ENCODE results near the gene C14orf93.

Gene C14orf93

DNA sequence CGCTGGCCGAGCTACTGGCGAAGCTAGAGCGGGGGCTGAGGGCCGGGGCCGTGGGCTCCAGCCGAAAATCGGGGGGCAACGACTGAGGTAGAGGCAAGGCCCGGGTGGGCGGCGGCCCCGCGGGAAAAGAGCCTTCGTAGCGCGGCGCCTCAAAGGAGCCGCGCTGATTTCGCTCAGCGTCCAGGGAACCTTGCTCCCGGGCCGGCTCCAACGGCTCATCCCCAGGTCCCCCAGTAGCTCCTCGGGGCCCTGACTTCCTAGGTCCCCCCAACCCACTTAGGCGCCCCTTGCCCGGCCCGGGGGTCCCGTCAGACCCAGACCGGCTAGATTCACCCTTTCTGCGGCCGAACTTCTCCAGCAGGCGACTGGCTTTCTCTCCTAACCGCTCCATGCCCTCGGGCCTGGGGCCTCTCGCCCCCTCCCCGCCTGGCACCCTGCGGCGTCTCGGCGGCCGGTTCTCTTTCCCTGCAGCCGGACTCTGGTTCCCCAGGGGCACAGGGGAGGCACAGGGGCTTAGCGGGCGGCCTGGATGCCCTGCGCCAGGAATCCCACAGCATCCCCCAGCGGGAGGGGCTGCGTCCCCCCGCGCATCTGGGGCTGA lies 28.0 kb downstream of the C14orf93 start:
- H3K4me3 ChIP-seq (replicated peaks in 1 of 2; ENCODE audit: low read depth in 2 of 2, low read length in 2 of 2) = peak overlapping the region; percentile 85 to 89
- peak in 1 of 2 donors; percentile 10 for DNase-seq (ENCODE audit: low read depth in 2 of 2)
- no peak for TF ChIP-seq CTCF (IDR thresholded peaks at IDR 0.05; ENCODE audit: low read depth, low read length)

DNA sequence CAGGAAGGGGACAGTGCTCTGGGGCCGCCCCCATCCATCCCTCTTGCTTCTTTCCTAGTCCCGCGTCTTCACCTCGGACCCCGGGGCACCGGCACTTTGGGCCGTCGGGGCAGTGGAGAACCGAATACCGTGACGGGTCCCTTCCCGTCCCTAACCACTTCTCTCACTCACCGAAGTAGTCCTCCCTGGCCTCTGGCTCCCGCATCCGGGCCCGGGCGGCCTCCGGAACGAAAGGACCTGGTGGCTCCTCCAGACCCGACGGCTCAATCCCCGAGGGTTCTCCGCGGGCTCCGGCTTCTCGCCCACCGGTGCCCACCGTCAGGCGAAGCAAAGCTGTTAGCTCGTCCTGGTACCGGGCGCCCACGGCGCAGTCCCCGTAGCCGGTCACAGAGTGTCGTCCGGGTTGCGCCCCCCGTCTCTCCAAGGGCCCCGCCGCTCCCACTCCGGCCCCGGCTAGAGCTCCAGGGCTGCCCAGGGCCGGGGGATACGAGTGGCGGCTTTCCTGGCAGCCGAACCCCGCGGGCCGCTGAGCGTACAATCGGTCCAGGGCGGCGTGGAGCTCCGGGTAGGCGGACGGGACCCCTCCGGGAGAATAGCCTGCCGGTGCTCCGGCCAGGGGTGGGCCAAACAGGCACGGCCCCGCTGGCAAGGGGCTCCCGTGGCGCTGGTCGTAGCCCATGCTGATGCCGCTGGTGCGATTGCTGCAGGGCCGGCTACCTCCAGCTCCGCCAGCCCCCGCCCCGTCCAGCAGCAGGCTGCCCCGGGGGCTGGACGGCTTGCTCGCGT lies 28.7 kb downstream of the C14orf93 start:
- peak in 1 of 2 donors; percentile 14 for DNase-seq (ENCODE audit: low read depth in 2 of 2)
- TF ChIP-seq CTCF (IDR thresholded peaks at IDR 0.05; ENCODE audit: low read depth, low read length) = no peak
- peak overlapping the region; percentile 85 to 89 for H3K4me3 ChIP-seq (replicated peaks in 1 of 2; ENCODE audit: low read depth in 2 of 2, low read length in 2 of 2)

DNA sequence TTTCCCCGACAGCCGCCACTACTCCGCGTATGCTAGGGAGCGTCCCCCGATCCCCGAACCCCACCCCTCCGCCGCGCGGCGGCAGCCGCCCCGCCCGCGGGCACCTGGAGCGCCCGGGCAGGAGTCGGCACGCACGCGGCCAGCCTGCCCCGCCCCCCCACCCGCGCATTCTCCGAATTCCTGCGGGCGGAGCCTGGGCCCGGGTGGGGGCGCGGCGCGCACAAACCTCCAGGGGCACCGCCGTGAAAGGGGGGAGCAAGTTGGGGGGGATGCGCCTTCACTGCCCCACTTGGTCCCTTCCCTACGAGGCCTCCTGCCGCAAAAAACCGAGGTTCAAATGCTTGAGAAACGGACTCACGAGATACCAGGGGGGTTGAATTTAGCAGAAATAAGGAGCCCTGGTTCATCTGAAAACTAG lies 29.3 kb downstream of the C14orf93 start:
- peak; percentile 34 to 56 for DNase-seq (ENCODE audit: low read depth in 2 of 2)
- no peak for TF ChIP-seq CTCF (IDR thresholded peaks at IDR 0.05; ENCODE audit: low read depth, low read length)
- peak overlapping the region; percentile 85 to 89 for H3K4me3 ChIP-seq (replicated peaks in 1 of 2; ENCODE audit: low read depth in 2 of 2, low read length in 2 of 2)

GRCh38 chr14:22979748-22980392 lies 30.1 kb downstream of the C14orf93 start:
- peak overlapping the region; percentile 50 to 85 for H3K4me3 ChIP-seq (replicated peaks in 1 of 2; ENCODE audit: low read depth in 2 of 2, low read length in 2 of 2)
- TF ChIP-seq CTCF (IDR thresholded peaks at IDR 0.05; ENCODE audit: low read depth, low read length) = no peak
- DNase-seq (ENCODE audit: low read depth in 2 of 2) = peak in 1 of 2 donors; percentile 12

DNA sequence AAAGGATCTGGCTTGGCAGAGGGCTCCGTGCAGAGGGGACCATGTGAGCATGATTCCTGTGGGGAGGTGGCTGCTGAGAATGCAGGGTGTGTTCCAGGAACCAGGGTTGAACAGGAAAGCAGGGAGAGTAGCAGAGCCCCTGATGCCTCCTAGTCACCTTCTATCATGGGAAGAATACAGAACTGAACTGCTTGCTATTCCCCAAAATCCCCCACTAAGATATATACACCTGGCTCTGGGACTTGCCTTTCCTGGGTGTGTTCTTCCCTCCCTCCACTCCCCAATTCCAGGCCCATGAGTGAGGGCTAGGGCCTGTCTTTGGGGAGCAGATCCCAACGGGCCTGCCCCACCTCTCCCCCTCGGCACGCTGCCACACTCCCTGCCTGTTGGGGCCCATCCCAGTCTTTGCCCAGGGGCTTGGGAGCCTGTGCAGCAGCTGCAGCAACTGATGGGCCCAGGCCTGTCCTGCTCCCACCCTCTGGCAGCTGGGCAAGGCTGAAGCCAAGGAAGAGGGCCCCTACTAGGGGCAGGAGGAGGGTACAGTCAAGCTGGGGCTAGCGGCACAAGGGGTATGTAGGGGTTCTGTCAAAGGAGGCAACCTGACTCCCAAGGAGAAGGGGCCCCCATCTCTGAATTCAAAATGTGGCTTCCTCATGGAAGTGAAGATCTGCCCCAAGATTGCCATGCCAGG lies 30.8 kb downstream of the C14orf93 start:
- no peak overlapping the region for H3K4me3 ChIP-seq (replicated peaks in 1 of 2; ENCODE audit: low read depth in 2 of 2, low read length in 2 of 2)
- TF ChIP-seq CTCF (IDR thresholded peaks at IDR 0.05; ENCODE audit: low read depth, low read length) = no peak
- no peak for DNase-seq (ENCODE audit: low read depth in 2 of 2)

DNA sequence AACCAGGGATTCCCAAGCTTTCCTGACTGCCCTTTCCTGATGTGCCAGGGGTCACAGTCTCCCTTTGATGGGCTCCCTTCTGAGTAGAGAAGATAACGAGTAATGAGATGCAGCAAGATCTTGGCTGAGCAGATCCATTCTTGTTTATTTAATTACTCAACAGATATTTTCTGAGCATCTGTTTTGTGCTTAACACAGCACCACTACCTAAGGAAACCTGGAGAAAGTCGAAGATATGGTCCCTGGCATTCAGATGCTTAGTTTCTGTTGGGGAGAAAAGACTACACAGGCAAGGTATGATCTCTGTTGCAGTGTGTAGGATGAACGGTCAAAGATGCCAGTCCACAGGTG lies 31.5 kb downstream of the C14orf93 start:
- DNase-seq (ENCODE audit: low read depth in 2 of 2) = peak in 1 of 2 donors; percentile 22
- H3K4me3 ChIP-seq (replicated peaks in 1 of 2; ENCODE audit: low read depth in 2 of 2, low read length in 2 of 2) = no peak overlapping the region
- no peak for TF ChIP-seq CTCF (IDR thresholded peaks at IDR 0.05; ENCODE audit: low read depth, low read length)

All from cardiac fibroblast (primary cell).